Measurements from ENCODE around the gene TNFRSF13B. TPM values are rescaled to one million over a fixed set of nuclear protein-coding genes. Genes with fewer than 3 reads are reported as not detected.

The TNFRSF13B gene
- polyA plus RNA-seq, 1 of the 3 experiments (the other 2 are of a cell fraction): not detected

DNA sequence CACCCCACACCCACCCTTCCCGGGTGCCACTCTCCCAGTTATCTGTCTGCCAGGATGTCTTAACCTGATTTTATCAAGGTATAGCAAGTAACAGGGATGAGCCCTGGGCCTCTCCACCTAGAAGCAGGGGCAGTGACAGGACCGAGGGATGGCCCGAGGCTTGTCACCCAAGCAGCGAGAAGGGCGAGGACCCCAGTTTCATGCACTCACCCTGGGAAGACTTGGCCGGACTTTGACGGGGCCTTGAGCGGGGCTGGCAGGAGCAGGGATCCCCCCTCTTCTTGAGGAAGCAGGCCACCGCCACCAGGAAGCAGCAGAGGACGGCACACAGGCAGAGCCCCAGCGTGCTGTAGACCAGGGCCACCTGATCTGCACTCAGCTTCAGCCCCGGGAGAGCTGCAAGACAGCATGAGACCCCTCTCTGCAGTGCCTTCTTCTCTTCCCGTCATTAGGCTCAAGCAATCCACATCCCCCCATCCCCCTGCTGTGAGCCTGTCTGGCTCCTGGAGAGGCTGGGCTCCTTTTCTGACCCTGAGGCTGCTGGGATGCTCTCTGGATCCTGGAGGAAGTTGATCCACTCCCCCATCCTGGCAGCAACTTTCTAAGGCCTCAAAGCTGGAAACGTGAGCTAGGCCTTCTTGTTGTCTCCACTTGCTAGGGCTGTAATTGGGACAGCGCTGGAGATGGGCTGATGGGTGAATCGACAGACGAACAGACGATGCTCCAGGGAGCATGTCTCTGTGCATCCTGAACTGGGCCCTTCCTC lies 31.6 kb downstream of the TNFRSF13B start:
- no peak overlapping the region for H2AFZ ChIP-seq (ENCODE audit: low read depth)
- H3K4me3 ChIP-seq (ENCODE audit: low read depth in 2 of 2, low read length in 1 of 2): no peak overlapping the region
- no peaks in the 10 kb centered on the region for H3K36me3 ChIP-seq (replicated peaks in 1 of 2; ENCODE audit: control insufficient read depth in 1 of 2, insufficient read depth in 2 of 2, low read length in 1 of 2)
- no peak overlapping the region for H3K4me2 ChIP-seq
- H3K9ac ChIP-seq: no peak overlapping the region
- ChIA-PET CTCF (interaction anchor here (1.3 kb wide), 1 partner anchor 50 kb away, joined by 3 read pairs; no protein-coding TSS in a partner anchor), POLR2A (no interaction called here)
- 72% methylated on average over 11 of the region's 18 CpGs for WGBS (ENCODE audit: low lambda C conversion rate)
- DNase-seq: no peak
- H3K79me2 ChIP-seq (ENCODE audit: insufficient read depth): no peaks in the 10 kb centered on the region
- H3K9me3 ChIP-seq: no peaks in the 10 kb centered on the region
- TF ChIP-seq, protein P1, sequence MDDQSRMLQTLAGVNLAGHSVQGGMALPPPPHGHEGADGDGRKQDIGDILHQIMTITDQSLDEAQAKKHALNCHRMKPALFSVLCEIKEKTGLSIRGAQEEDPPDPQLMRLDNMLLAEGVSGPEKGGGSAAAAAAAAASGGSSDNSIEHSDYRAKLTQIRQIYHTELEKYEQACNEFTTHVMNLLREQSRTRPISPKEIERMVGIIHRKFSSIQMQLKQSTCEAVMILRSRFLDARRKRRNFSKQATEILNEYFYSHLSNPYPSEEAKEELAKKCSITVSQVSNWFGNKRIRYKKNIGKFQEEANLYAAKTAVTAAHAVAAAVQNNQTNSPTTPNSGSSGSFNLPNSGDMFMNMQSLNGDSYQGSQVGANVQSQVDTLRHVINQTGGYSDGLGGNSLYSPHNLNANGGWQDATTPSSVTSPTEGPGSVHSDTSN (IDR thresholded peaks at IDR 0.05): no peak
- H4K20me1 ChIP-seq (ENCODE audit: insufficient read depth): no peaks in the 10 kb centered on the region
- H3K27me3 ChIP-seq (ENCODE audit: insufficient read depth): no peaks in the 10 kb centered on the region; the same call in 1 of the 2 replicates
- no peaks in the 10 kb centered on the region for H3K9me2 ChIP-seq
- H3K27ac ChIP-seq (ENCODE audit: low read depth in 2 of 2, low read length in 1 of 2): no peak overlapping the region
- H3F3A ChIP-seq (replicated peaks; ENCODE audit: insufficient read depth): no peaks in the 10 kb centered on the region
- no peaks in the 10 kb centered on the region; a peak in 1 of 4 replicates for H3K4me1 ChIP-seq (ENCODE audit: control insufficient read depth in 1 of 2, insufficient read depth in 2 of 2, low read depth in 1 of 2, low read length in 1 of 2)

DNA sequence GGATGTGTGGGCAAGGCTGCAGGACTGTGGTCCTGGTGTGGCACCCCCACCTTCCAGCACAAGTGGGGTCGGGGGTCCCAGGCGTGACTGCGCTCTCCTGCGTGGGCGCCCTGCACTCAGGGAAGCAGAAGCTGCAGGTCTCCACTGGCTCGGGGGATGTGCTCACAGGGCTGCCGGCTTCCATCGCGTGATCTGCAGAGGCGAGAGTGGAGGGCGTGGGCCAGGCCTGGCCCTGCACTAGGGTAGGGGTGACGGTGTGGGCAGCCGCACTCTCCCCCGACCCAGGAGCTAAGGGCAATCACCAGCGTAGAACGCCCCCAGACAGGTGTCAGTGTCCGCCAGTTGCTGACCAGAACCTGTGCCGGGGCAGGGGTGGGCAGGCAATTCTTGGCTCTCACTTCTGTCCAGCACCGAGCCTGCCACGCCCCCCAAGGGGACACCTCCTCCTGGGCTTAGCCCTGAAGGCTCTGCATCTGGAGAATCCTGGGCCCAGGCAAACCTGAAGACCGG lies 32.3 kb downstream of the TNFRSF13B start:
- no peak overlapping the region for H2AFZ ChIP-seq (ENCODE audit: low read depth)
- H4K20me1 ChIP-seq (ENCODE audit: insufficient read depth): no peaks in the 10 kb centered on the region
- WGBS (ENCODE audit: low lambda C conversion rate): 62% methylated on average over 15 of the region's 21 CpGs
- DNase-seq: no peak
- H3K4me2 ChIP-seq: no peak overlapping the region
- no peak overlapping the region for H3K4me3 ChIP-seq (ENCODE audit: low read depth in 2 of 2, low read length in 1 of 2)
- H3F3A ChIP-seq (replicated peaks; ENCODE audit: insufficient read depth): no peaks in the 10 kb centered on the region
- H3K9me2 ChIP-seq: no peaks in the 10 kb centered on the region
- CTCF ChIA-PET: interaction anchor here (1.3 kb wide), 1 partner anchor 51 kb away, joined by 3 read pairs; no protein-coding TSS in a partner anchor
- H3K9me3 ChIP-seq: no peaks in the 10 kb centered on the region
- H3K36me3 ChIP-seq (replicated peaks in 1 of 2; ENCODE audit: control insufficient read depth in 1 of 2, insufficient read depth in 2 of 2, low read length in 1 of 2): no peaks in the 10 kb centered on the region
- TF ChIP-seq, protein P2, sequence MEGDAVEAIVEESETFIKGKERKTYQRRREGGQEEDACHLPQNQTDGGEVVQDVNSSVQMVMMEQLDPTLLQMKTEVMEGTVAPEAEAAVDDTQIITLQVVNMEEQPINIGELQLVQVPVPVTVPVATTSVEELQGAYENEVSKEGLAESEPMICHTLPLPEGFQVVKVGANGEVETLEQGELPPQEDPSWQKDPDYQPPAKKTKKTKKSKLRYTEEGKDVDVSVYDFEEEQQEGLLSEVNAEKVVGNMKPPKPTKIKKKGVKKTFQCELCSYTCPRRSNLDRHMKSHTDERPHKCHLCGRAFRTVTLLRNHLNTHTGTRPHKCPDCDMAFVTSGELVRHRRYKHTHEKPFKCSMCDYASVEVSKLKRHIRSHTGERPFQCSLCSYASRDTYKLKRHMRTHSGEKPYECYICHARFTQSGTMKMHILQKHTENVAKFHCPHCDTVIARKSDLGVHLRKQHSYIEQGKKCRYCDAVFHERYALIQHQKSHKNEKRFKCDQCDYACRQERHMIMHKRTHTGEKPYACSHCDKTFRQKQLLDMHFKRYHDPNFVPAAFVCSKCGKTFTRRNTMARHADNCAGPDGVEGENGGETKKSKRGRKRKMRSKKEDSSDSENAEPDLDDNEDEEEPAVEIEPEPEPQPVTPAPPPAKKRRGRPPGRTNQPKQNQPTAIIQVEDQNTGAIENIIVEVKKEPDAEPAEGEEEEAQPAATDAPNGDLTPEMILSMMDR (IDR thresholded peaks at IDR 0.05): no peak
- TF ChIP-seq, protein P3, sequence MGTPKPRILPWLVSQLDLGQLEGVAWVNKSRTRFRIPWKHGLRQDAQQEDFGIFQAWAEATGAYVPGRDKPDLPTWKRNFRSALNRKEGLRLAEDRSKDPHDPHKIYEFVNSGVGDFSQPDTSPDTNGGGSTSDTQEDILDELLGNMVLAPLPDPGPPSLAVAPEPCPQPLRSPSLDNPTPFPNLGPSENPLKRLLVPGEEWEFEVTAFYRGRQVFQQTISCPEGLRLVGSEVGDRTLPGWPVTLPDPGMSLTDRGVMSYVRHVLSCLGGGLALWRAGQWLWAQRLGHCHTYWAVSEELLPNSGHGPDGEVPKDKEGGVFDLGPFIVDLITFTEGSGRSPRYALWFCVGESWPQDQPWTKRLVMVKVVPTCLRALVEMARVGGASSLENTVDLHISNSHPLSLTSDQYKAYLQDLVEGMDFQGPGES (IDR thresholded peaks at IDR 0.05; ENCODE audit: low read depth, low read length): no peak
- TF ChIP-seq SIN3A (IDR thresholded peaks at IDR 0.05; ENCODE audit: borderline replicate concordance, low read depth, low read length): no peak
- no peak for TF ChIP-seq RCOR1 (IDR thresholded peaks at IDR 0.05; ENCODE audit: low read length)
- no peak for TF ChIP-seq TEAD4 (IDR thresholded peaks at IDR 0.05; ENCODE audit: borderline replicate concordance, insufficient read depth)
- no peak for TF ChIP-seq YY1 (IDR thresholded peaks at IDR 0.05; ENCODE audit: low read depth)
- TF ChIP-seq, protein P4, sequence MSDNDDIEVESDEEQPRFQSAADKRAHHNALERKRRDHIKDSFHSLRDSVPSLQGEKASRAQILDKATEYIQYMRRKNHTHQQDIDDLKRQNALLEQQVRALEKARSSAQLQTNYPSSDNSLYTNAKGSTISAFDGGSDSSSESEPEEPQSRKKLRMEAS (IDR thresholded peaks at IDR 0.05; ENCODE audit: low read depth): no peak
- TF ChIP-seq GATA2 (CRISPR knock-in tag; IDR thresholded peaks at IDR 0.05): no peak
- no peak for TF ChIP-seq EZH2phosphoT487 (IDR thresholded peaks at IDR 0.05; ENCODE audit: borderline replicate concordance, low read depth)
- no peak for TF ChIP-seq CHD2 (IDR thresholded peaks at IDR 0.05; ENCODE audit: low read length, partially characterized antibody)
- TF ChIP-seq FOSL2 (IDR thresholded peaks at IDR 0.05; ENCODE audit: borderline replicate concordance, low read depth): no peak
- H3K27me3 ChIP-seq (ENCODE audit: insufficient read depth): no peaks in the 10 kb centered on the region; the same call in 1 of the 2 replicates
- H3K27ac ChIP-seq (ENCODE audit: low read depth in 2 of 2, low read length in 1 of 2): no peak overlapping the region
- H3K9ac ChIP-seq: no peak overlapping the region
- POLR2A ChIA-PET: no interaction called here
- no peaks in the 10 kb centered on the region; a peak in 1 of 4 replicates for H3K4me1 ChIP-seq (ENCODE audit: control insufficient read depth in 1 of 2, insufficient read depth in 2 of 2, low read depth in 1 of 2, low read length in 1 of 2)
- H3K79me2 ChIP-seq (ENCODE audit: insufficient read depth): no peaks in the 10 kb centered on the region
